NOMO-1 treated with dmso at 0.1 percent for 144 hours (cell line): ENCODE measurements around the gene CHRNA9.
A peak's percentile ranks its signal among the peaks of the same experiment; 100 is the strongest.

ENCODE experiments used
- DNase-seq: peaks from one replicate; lab custom pipeline; 2025; ENCODE audit not compliant: unreplicated experiment; lab: John Stamatoyannopoulos, UW

The CHRNA9 gene

DNA sequence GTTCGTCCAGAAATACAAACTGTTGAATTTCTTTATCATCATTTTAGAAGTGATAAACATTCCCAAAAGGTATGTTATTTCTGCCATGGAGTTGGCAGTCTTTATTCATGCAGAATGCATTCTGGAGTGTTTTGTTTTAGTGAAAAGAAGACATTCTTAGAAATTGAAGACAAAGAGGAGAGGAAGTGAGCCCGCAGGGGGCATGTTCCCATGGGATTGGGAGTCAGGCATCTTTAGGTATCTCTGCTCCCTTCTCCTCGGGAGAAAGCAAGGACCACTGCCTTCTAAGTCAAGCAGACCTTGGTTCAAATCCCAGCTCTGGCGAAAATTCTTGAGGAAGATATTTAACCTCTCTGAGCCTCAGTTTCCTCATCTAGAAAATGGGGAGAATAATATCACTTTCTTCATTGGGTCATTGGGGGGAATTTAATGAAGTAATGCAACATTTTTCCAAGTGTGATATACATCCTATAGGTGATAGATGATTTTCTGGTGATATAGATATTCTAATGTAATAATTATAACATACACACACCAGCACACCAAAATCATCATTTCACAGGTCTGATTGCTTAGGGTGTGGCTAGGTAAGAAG lies 26.5 kb upstream of the CHRNA9 start:
- no peak for DNase-seq

DNA sequence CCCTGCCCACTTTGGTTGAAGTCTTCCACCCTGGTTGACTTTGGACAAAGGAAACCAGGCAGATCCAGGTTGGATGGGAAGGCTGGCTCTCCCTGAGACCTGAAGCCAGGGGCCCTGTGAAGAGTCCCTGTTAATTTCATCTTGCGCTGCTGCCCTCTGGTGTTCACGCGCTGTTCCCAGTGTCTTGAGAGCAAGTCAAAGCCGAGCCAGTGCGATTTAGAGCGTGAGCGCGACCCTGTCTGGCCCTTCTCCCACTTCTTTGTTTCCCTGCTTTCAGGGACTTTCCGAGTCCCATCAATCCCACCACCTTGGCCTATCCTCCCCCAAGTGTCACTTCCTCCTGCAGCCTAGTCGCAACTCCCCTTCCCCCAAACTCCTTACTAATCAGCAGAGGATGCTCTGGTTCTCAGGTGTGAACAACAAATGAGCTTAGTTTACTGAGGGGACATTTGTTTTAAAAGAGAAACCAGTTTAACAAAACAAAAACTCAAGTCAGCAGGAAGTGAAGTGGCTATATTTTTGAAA lies 25.8 kb upstream of the CHRNA9 start:
- DNase-seq = no peak

DNA sequence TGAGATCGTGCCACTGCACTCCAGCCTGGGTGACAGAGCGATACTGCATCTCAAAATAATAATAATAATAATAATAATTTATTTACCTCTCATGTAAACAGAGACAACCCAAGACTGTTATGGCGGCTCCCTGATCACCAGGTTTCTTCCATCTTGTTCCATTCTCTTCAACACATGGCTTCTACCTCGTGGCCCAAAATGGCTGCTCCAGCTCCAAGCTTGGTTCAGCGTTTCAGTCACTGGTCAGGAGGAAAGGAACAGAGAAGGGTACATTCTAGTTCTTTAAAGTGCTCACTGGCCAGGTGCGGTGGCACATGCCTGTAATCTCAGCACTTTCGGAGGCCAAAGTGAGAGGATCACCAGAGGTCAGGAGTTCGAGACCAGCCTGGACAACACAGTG lies 24.9 kb upstream of the CHRNA9 start:
- no peak for DNase-seq

DNA sequence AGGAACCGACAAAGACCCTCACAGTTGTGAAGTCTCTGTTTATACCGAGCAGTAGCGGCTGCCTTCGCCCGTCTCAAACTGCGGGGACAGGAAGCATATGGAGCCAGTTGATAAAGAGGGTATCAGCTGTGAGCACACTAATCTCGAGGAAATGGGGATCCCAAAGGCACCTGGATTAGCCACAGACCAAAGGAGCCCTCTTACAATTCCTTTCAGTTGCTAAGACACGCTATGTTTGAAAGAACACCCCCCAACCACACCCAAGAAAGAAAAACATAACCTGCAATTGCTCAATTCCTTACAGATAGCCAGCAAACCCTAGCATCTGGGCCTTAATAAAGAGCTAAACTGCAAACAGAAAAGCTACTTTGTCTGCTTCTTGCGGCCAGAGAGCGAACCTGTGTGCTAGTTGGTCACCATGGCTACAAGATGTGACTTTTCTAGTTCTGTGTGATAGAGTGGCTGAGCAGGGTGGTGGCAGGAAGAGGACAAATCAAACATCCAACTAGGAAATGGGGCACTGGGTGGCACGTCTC lies 23.3 kb upstream of the CHRNA9 start:
- DNase-seq = no peak

DNA sequence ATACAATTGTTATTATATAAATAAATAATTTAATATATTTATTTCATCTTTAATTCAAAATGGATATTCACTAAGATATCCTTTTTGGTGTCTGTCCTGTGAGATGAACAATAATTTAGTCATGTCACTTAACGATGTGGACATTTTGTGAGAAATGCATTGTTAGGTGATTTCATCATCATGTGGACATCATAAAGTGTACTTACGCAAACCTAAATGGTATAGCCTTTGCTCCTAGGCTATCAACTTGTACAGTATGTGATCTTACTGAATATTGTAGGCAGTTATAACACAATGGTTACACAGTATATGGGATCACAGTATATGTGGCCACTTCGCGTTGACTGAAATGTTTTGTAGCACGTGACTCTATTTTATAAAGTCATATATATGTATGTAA lies 20.2 kb upstream of the CHRNA9 start:
- DNase-seq = no peak

DNA sequence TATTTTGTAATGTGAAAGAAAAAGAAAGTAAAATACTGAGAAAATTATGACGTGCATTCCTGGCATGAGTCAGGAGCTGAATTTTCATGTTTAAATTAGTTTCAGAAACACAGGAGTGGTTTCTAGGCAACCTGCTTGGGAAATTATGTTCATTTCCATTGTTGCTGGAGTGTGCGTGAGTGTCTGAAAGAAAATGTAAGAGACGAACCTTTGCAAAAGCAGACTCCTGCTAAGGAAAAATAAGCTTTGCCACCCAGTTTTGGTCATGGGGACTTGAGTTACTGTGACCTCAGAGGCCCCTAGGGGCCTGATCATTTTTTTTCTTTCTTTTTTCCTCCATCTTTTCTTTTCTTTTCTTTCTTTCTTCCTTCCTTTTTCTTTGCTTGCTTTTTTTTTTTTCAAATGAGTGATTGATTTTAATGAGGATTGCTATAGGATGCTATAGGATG lies 18.8 kb upstream of the CHRNA9 start:
- no peak for DNase-seq

DNA sequence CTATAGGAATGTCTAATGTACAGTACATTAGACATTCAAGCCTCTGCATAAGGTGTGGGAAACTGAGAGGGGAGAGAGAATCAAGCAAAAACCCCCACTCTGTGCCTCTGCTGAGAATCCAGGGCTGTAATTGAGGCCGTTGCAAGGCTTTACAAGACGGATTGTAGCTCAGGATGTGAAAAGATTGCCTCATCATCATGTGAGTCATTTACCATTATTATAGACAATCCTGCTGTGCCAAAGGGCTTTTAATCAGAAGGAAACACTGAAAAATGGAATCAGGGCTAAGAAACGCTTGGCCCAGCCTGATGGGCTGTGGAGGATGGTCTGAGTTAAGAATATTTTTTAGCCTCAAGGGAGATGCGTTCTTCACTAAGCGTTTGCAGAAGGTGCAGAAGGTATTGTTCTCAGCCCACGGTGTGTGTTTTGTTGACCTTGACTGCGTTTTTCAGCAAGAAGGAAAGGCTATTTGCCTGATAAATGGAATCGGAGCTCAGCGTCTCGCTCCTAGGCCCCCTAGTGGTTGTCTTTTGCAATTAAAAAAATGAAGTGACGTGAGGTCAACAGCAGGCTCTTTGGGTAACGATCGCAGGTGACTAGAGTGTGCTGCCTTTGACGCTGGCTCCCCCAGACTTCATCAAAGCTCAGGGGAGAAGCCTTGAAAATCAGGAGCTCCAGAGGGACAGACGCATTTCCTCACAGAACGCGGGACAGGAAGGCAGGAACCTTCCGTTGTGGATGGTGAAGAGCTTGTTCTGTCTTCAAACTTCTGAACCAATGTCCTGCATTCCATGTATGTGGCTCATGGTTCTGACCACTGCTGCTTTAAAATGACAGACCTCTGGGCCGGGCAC lies 18.1 kb upstream of the CHRNA9 start:
- no peak for DNase-seq

DNA sequence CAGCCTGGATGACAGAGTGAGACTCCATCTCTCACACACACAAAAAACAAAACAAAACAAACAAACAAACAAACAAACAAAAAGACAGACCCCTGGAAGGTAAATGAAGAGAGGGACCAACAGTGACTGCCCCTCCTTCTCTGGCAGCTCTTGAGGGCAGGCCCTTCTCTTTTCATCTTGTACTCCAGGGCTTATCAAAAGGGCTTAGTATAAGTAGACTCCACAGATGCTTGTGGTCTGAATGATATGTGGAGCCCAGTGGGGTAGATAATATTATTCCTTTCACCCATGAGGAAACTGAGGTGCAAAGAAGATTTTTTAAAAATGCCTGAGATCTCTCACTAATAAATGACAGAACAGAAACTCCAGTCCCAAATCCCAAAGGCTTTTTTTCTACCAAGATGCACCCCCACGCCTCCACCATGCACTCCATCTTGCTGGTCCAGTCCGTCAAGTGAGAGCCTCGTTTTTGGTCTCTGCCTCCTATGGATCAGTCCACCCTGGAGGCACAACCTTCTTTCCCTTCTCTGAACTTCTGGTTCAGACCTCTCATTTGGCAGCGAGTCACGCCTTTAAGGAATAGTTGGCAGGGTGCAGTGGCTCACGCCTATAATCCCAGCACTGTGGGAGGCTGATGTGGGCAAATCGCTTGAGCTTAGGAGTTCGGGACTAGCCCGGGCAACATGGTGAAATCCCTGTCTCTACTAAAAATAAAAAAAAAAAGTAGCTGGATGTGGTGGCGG lies 17.0 kb upstream of the CHRNA9 start:
- DNase-seq = no peak

DNA sequence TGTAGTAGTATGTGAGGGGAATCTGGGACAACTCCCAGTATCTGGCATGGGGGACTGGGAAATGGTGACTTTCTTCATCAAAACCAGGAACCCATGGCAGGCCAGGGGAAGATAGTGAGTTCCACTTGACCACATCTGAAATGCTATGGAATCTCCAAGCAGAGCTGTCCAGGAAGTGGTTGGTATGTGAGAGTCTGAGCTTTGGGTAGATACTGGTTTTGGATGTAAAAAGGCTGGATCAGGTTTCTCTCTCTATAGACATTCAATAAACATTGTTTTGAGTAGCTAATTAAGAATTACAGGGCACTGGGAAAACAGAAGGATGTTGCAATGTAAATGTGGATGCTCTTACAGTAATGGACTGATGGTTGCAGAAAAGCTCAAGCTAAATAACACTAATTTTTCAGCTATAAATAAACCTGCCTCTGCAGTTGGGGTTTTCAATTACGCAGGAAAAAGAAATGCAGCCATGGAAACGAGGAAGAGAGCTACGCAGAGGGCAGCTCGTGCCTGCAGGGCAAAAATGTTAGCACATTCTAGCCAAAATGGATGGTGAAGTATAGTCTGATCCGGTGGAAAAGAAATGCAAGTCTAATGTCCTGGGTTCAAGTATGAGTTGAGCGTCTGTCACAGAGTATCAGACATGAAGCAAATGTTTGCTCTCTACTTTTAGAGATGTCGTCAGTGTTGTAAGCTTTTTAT lies 13.4 kb upstream of the CHRNA9 start:
- no peak for DNase-seq

DNA sequence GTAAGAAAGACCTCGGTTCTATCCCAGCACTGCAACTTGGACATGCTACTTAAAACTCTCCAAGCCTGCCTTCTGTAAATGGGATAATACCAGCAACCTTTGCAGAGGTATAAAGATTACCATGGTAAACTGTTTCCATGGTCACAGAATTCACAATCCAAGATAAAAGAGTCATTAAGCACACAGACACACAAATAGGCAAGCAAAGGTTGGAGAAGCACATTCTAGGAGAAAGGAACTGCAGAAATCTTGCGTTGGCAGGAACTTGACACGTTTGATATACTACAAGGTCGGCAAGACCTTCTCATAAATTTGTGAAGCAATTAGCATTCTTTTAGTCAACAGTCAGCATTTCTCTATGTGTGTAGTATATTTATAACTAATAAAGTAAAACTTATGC lies 12.3 kb upstream of the CHRNA9 start:
- no peak for DNase-seq

DNA sequence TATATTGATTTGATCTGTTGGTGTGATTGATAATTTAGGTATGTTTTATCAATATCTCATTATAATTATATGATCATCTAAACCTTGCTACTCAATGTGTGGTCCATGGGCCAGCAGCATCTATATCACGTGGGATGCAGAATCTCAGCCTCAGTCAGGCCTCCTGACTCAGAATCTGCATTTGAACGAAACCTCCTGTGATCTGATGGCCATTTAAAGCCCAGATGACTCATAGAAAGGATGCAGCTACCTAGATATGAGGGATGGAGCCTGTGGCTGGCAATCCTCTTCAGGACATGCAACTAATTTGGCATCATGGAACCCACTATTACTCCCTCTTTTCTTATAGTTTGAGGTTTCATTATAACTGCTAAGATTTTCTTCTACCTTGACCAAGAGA lies 11.3 kb upstream of the CHRNA9 start:
- DNase-seq = no peak

DNA sequence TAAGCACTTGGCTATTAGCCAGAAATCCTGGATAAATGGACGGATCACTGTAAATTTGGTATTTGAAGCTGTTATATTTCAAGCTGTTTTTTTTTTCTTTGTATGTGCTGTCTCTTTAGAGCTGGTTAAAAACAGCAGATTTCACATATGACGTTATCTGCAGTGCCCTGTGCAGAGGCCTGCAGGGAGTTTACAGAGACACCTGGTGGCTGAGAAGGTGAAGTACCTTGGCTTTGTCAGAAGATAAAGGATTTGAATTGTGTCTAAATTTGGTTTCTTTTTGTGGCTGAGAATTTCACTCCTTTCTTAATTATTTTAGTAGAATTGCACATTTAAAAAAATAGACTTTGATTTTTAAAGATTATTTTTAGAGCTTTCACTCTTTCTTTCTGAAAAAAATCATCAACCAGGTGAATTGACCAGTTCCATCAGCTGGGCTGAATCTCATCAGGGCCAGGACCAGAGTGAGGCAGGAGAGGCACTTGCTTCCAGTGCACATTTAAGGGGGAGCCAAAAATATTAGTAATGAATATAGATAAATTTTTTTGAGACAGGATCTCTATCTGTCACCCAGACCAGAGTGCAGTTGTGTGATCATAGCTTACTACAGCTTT lies 9.6 kb upstream of the CHRNA9 start:
- peak; percentile 41 for DNase-seq

DNA sequence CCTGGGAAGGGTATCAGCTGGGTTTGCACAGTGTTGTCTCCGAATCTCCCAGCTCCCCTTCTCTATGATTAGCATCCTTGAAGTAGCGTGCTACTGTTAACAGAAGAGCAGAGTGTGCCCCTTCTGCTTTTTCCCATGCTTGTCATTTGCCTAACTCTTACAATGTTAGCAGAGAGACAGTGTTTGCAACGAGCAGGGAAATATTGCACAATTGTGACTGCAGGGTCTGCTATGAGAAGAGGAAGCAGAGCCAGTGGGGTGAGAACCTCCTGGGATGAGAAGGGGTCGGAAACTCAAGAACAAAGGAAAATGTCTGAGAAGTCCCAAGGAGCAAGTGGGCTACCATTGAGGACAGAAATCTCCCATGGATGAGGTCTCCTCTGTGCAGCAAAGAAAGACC lies 7.8 kb upstream of the CHRNA9 start:
- peak; percentile 89 for DNase-seq

DNA sequence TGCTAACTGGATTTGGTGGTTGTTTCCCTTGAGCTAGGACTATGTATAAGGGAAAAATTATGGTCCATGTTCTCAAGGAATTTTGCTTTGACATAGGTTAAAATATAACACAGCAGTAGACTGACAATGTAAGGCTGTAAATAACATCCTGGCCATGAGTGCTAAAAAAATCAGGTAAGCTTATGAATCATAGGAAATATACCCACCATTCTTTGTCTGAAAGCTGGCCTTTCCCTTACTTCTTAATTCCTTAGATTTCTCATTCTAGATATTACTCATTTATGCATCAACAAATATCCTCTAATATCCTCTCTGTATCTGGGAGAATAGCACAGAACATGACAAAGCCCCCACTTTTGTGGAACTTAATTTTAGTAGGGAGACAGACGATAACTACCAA lies 6.8 kb upstream of the CHRNA9 start:
- DNase-seq = no peak

DNA sequence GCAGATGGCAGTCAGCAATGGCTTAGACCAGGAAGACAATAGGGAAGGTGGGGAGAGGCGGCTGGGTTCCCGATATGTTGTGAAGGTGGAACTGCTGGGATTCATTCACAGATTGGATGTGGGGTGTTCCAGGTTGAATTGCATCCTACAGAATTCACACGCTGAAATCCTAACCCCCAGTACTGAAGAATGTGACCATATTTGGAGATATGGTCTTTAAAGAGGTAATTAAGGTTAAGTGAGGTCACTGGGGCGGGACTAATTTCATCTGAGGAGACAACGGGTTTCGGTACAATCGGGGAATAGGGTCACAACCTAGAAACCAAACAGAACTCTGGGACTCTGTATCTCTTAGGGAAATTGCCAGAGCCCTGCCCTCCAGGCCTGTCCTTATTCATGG lies 5.3 kb upstream of the CHRNA9 start:
- DNase-seq = no peak

DNA sequence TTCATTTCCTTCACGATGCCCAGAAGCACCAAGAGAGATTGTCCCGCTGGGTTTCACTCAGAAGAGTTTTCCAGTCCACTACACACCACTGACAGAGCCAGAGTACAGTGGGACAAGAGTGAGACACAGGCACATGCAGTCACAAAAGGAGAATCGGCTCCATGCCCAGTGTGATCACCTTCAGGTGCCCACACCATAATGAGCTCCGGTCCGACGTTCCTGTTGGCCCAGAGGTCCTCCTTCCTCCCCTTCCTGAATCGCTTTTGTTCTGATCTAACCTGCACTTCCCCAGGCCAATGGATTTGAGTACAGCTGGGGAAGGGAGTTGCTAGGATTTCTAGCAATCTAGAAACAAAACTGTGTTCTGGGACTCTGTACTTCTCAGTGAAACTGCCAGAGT lies 4.6 kb upstream of the CHRNA9 start:
- DNase-seq = no peak

DNA sequence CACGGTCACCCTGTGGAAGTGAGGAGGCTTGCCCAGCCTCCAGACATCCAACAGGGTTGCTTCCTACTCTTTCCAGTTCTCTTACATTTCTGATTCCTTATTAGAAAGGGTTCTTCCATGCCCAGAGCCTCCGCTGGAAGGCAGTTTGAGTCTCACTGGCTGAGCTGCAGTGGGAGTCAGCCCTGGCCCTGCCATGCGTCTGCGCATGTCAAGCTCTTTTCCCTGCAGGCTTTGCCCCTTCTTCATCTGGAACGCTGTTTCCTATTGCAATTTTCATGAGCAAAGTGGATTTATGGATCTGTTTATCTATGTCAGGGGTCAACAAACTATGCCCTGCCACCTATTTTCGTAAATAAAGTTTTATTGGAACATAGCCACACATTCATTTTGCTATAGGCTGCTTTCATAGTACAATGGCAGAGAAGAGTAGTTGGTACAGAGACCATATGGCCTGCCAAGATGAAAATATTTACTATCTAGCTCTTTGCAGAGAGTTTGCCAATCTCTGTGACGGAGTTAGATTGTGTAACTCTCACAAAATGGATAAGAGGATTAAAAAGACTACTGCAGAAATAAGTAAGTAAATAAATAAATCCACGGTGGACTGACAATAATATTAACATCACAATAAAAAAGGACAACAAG lies 3.9 kb upstream of the CHRNA9 start:
- DNase-seq = no peak

DNA sequence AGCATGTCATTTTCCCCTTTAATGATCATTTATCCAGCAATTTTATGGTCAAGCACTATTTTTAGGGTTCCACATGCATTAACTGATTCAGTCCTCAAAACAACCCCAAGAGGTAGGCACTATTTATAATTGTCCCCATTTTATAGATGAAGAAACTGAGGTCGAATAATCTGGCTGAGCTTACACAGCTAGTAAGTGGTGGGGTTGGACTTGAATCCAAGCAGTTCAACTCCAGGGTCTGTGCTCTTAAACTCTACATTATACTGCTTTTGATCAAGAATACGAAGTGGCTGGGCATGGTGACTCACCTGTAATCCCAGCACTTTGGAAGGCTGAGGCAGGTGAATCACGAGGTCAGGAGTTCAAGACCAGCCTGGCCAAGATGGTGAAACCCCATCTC lies 3.2 kb upstream of the CHRNA9 start:
- DNase-seq = no peak

DNA sequence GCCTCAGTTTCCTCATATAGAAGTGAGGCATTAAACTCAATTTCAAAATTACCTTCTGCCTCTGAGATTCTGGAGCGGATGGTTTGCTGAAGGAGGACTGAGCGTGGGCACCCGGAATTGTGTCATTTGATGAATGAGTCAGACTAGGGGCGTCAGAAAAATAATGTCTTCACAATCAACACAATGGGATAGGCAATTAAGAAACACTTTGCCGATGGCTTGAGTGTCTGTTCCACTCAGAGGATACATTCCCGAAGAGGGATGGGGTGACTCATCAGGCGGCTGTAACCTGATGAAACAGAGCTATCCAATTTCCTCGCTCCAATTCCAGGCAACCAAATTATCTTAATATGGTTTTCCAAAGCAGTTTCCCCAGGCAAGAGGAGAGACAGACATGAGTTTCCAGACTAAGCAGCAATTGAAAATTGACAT lies 1.2 kb upstream of the CHRNA9 start:
- DNase-seq = no peak

DNA sequence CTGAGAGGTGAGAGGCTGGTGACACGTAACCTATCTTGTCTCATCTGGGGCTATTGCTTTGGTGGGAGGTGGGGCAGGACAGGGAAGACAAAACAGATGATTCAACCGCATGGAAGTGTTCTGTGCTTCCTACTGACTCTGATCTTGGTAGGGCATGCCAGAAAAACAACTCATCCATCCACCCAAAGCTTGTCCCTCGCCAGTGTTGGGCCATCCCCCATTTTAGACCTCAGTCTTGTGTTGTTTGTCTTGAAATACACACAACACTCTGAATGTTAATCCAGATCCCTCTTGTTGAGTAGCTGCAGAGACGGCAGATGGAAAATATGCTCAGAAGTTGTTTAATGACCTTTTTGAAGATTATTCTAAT lies 377 bp downstream of the CHRNA9 start:
- no peak for DNase-seq
